Germinal center (tissue), 1 donor: ENCODE results near the gene PER1.
"Not testable (repeated sequence)": the region's sequence is repeated elsewhere in the genome, so short reads cannot be mapped to it uniquely, and the experiment has no call there.

Experiments used
- DNase-seq: peaks from one replicate; pipeline ENCODE4 v3.0.0; 2012; ENCODE audit warnings: mixed read lengths, low spot score

PER1 gene

GRCh38 chr17:8121681-8122421 is 30.4 kb downstream of the PER1 start:
- no peak for DNase-seq

- DNase-seq: no peak
Measured at GRCh38 chr17:8121407-8121680, 30.9 kb downstream of the PER1 start.

- no peak for DNase-seq
Measured at GRCh38 chr17:8120520-8121406, 31.4 kb downstream of the PER1 start.

- DNase-seq: no peak
Measured at GRCh38 chr17:8119581-8120519, 32.4 kb downstream of the PER1 start.

GRCh38 chr17:8118769-8119580 is 33.2 kb downstream of the PER1 start:
- peak; percentile 82 for DNase-seq

DNA sequence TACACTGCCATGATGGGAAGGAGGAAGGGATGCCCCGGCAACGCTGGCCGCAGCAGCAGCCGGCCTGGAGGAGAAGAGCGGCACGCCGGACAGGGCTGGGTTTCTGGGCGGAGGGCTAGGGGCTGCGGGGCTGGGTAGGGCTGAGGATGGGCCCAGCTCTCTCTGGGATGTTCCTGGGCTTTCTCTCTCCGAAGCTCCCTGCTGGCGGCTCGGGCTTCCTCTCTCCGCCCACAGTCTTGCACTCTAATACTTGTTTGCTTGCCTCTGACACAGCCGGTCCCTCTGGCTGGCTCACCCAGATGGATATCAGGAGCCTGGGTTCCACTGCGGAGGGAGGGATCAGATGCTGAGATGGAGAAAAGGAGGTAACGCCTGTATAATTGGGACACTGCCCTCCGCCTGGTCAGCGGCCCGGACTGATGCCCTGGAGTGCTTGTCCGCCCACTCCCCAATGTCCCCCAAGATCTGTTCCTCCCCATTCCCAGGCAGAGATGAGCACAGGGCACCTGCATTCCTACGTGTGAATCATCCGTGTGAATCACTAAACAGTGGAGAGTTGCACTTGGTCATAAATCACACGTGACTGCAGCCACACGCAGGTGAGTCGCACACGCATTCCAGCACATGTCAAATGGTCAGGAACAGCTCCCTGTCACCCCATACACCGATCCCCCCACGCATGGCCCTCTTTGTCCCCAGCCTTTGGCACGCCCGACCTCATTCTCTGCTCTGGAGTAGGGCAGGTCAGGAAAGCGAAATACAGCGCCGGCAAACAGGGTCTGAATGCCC is 34.0 kb downstream of the PER1 start, which contains the start of gene ALOXE3:
Gene ALOXE3, minus strand, starts transcription at position 535 of the 789 bp plus-strand sequence. Its CDS starts 524 bp downstream, at position 11.
- no peak for DNase-seq

DNA sequence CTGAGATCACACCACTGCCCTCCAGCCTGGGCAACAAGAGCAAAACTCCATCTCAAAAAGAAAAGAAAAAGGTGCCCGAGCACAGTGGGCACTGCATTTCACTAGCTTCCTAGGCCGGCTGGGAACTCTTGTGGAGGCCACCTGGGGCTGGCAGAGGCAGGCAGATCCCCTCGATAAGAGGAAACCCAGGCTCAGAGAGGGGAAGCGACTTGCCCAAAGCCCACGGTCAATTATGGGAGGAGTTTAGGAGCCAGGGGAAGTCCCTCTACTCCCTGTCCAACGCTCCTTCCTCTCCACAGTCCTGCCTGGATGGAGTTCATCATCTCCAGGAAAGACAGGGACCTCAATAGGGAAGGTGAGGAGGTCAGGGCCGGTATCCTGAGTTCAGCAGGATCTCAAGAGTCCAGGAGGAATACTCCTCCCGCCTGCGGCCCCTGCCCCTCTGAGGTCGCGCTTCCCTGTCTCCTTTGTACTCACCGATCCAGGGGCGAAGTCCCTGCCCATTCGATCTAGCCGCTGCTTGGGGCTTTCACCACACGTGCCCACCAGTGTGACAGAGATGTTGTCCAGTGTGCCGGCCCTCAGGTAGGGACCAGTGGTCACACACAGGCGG is 34.7 kb downstream of the PER1 start:
- no peak for DNase-seq

DNA sequence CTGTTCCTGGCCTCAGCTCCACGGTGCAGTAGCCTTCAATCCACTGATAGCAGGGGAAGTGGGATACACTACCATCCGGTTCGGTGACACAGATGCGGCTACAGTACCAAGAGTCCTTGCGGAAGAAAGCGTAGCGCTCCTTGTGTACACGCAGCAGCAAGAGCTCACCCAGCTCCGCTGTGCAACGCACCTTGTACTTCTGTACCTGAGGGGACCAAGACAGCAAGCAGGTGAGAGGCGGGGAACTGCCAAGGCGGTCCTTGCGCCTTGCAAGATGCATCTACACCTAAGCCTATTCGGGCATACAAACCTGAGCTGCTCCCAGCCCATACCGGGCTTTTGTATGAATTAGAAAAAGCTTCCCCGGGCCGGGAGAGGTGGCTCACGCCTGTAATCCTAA is 35.4 kb downstream of the PER1 start:
- no peak for DNase-seq

DNA sequence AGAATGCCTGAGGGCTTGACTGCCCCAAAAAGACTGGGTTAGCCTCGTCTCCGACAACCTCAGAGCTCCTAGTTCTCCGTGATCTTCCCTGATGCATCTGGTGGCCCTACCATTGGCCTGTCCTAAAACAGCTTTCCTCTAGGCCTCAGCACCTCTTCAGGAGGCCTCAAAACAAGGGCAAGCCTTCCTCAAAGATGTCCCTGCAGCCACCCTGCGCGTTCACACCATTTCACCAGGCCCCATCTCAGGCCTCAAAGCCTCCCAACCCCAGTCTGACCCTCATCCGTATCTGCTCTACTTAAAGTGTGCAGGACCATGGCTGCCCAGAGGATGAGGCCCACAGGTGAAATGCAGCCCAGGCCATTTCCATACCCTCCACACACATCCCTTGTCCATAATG is 41.3 kb downstream of the PER1 start:
- DNase-seq: no peak

DNA sequence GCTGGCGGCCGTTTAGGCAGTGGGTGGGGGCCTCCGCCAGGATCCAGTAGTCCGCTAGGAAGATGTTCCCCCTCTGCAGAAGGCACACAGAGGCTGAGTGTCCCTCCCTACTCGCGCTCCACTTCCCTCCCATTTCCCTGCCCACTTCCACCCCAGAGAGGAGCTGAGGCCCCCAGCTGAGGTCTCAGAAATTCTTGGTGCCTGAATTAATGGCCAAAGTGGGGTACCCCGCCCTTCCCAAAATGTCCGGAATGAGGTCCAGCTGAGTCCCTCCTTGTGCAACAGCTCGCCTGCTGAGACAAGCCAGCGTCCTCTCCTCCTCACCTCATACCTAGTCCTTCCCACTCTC is 41.8 kb downstream of the PER1 start:
- no peak for DNase-seq

GRCh38 chr17:8109661-8110455 is 42.3 kb downstream of the PER1 start:
- peak; percentile 84 for DNase-seq

- no peak for DNase-seq
Measured at GRCh38 chr17:8108972-8109660, 43.1 kb downstream of the PER1 start.

GRCh38 chr17:8106980-8107379 is 45.2 kb downstream of the PER1 start:
- not testable (repeated sequence) for DNase-seq

DNA sequence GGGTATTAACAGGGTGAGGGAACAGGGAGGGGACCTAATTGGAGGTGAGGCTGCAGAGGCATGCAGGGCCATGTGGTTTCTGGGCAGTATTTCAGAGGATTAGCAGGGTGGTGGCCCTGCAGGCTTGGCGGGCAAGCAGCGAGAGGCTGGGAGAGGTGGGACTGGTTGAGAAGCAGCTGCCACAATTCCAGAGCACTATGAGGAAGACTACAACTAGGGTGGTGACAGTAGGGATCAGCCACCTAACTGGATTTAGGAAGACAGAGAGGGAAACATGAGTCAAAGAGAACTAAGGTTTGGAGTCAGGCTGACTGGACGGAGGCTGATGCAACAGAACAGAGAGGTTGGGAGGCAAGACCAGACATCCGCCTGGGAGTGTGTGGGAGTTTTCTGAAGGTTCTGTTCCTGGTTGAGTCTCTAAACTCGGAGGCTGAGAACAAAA is 46.2 kb downstream of the PER1 start:
- DNase-seq: no peak

DNA sequence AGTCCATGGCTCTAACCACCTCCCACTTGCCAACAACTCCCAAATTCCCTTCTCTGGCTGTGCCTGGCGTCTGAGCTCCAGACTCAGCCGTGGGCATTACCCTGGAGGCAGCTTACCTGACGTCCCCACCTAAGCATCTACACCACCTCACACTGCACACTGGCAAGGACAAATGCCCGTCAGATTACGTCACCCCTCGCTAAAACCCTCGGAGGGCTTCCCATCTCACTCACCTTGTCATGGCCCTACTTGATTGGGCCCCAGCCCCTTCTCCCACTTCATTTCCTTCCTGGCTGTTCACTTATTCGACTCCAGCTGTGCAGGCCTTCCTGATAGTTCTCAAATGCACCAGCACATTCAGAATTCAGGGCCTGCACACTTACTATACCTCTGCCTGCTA is 47.3 kb downstream of the PER1 start:
- DNase-seq: no peak

DNA sequence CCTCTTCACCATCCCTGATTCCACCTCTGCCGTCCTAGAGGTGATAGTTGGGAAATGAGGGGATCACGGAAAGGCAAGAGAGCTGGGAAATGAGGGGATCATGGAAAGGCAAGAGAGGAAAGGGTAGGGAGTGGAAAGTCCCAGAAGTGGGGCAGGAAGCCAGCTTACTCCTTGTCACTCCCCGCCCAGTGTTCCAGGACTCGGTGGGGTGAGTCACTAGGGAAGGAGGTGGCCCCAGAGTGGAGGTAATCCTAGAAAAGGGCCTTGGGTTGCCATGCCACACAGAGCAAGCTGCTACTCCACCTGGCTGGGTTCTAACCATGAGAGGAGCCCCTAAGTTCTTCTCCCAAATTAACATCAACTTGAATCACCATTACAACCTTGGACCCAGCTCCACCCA is 48.7 kb downstream of the PER1 start:
- DNase-seq: no peak

- DNase-seq: no peak
Measured at GRCh38 chr17:8101721-8102120, 50.5 kb downstream of the PER1 start.

- no peak for DNase-seq
Measured at GRCh38 chr17:8100763-8101162, 51.4 kb downstream of the PER1 start.

DNA sequence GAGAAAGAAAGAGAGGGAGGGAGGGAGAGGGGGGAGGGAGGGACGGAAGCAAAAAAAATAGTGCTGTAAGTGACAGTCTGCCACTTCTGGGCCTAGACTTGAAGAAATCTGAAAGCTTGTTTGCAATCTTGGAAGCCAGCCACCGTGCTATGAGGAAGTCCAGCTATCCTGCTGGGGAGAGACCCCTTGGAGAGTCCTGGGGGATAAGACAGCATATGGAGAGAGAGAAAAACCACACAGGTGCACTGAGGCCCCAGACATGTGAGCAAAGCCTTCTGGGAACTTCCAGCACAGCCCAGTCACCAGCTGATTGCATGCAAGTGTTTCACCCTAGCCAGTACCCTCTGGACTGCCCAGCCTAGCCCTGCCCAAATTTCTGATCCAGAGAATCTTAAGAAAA is 52.1 kb downstream of the PER1 start:
- no peak for DNase-seq
